HG02642 (cell line): Measurements from ENCODE around the gene NGF.

ENCODE experiments used
- ATAC-seq: cut with Tn5 transposase; IDR thresholded peaks from one replicate; pipeline ENCODE4 v1.9.1; 2021; ENCODE audit warnings: mild to moderate bottlenecking; ENCODE audit not compliant: unreplicated experiment, poor library complexity

NGF gene

GRCh38 chr1:115337276-115337632 lies 795 bp downstream of the NGF start:
- ATAC-seq = no peak

- ATAC-seq = no peak
These were observed 1.3 kb downstream of the NGF start for GRCh38 chr1:115336741-115337140.

DNA sequence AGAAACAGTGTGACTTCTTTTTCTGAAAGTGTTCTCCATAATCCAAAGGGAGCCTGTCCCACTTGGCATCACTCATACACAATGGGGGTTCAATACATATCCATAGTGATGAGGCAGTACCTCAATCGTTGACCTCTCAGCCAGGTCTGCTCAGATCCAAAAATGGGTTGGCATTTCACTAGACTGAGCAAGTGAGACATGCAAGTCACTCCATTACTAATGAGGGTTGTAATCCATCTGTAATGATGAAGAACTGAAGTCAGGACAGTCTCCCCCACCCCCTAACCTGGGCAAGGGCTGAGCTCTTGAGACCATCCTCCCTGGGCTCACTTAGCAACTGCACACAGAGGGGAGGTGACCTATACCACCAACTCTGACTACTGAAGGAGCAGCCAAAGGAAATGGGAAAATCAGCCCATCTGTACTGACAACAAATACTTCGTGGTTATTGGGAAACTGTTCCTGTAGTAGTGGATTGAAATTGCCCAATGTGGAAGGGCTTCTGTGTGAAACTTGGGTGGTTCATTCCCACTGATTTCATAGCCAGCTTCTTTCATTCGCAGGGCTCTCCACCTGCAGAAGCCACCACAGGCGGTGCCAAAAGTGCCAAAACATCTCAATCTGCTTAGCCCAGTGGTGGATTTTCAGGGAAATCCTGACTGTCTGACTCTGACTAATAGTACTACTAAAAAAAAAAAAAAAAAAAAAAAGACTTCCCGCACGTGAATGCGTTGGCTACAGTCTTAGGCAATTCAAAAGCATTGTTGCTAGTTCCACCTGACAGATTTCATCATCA lies 5.0 kb downstream of the NGF start:
- ATAC-seq = no peak

GRCh38 chr1:115331558-115332331 lies 6.3 kb downstream of the NGF start:
- no peak for ATAC-seq

DNA sequence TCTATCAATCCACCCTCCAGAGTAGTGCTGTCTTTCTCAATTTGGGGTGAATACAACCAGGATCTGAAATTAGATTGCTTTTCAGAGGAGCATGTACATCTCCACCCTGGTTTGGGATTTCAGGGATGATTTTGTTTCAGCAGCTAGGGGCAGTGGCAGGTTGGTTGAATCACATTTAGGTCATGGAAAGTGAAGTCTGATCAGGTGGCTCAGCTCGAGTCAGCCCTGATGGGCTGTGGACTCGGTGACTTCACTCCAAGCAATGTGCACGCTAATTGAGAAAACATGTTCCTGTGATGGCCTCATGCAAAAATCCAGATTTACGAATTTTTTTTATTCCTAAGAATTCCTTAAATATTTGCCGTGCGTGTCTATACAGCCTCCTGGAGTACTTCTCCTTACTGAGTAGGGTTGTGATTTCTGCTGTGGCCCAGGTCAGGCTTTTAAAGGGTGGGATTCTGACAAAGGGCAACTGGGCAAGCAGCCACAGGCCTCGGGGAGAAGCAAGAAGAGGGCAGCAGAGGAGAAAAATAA lies 7.5 kb downstream of the NGF start:
- no peak for ATAC-seq

DNA sequence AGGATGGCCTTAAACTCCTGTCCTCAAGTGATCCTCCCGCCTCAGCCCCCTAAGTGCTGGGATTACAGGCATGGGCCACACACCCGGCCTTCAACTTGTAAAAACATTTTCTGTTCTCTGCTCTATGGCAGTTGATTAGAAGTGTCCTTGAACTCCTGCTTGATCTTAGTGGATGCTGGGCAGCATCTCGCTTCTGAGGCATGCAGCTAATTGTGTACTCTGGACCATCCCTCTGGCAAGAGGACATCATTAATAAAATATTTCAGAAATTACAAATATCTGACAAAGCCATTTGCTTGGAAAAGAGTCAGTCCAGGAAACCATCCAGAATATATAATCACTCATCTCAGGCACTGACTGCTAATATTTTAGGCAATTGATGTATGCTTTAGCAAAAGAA lies 8.1 kb downstream of the NGF start:
- no peak for ATAC-seq

DNA sequence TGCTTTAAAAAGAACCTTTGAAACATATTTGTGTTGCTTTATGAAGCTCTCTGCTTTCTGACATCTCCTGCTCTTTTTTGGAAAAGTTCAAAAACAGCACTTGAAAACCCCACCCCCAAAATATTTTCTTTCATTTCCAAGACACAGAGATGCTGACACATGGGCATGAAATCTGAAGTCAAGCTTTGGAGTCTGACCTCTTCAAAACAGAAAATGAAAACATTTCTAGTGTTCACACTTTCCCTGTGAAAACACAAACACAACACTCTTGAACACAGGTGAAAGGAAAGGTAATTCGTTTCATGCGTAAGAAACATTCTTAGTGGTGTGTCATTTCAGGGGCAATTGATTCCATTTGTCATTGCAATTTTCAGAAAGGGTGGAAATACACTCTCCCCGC lies 10.8 kb downstream of the NGF start:
- ATAC-seq = no peak

- no peak for ATAC-seq
These were observed 11.6 kb downstream of the NGF start for GRCh38 chr1:115326419-115326818.

DNA sequence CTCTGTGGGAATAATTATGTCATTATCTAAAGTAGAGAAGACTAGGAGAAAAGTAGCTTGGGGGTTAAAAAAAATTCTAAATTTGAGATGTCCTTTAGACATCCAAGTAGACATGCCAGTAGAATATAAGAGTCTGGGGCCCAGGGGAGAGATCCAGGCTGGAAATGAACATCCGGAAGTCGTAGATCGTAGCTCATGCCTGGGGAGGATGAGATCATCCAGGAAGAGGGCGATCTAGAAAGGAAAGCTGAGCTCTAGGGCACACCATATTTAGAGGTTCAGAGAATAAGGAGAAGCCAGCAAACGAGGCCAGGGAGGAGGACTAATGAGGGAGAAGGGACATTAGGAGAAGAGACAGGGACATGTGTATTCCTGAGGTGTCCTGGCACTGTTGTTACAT lies 12.2 kb downstream of the NGF start:
- no peak for ATAC-seq

GRCh38 chr1:115324649-115325420 lies 13.2 kb downstream of the NGF start:
- ATAC-seq = no peak

DNA sequence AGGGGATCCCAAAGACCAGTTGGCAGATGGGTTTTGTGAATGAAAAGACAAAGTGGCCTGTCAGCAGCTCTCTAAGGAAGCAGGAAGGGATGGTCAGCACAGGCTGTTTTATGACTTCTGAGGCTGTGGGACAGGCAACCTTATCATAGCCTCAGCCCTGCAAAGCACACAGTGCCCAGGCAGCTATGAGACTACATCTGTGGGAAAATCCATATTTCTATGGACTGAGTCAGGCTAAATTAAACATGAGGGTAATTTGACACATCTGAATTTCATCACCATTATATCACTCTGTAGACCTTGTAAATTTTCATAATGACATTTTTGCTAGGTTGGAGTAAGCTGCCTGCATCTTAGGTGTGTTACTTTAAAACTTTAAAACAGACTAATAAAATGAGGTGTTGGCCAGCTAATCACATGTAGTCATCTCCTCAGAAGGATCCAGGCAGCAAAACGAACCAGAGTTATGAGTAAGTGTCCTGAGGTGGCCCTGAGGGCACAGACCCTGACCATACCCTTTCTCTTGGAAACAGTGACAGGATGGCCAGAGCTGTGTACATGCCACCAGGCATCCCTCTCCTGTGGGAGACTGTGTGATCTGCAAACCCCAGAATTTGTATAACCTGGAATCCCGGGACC lies 14.6 kb downstream of the NGF start:
- ATAC-seq = no peak

DNA sequence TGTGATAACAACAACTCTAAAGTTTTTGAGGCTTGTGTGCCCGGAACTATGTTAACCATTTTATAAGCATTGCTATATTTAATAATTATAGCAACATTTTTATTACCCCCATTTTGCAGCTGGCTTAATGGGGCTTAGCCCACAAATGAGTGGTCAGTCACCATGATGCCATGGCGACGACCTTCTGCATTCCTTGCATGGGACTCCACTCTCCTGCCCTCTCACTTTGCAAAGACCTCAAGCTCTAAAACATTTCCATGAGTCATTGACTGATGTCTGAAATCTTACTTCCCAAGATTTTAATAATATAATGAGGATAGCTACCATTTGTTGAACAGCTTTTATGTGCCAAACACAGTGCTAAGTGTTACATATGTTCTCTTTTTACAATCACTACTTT lies 15.4 kb downstream of the NGF start:
- ATAC-seq = no peak

DNA sequence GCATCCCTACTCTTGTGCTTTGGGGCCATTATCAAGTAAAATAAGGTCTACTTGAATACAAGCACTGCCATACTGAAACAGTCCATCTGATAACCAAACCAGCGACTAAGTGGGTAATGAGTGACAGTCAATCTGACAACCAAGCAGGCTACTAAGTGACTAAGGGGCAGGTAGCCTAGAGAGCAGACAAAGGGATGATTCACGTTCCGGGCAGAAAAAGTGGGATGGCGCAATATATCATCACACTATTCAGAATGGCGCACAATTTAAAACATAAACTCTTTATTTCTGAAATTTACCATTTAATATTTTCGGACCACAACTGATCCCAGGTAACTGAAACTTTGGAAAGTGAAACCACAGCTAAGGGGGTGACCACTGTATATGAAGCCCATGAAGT lies 17.7 kb downstream of the NGF start:
- no peak for ATAC-seq

GRCh38 chr1:115319706-115320105 lies 18.3 kb downstream of the NGF start:
- no peak for ATAC-seq

- ATAC-seq = no peak
These were observed 20.7 kb downstream of the NGF start for GRCh38 chr1:115317101-115318012.

- no peak for ATAC-seq
These were observed 23.3 kb downstream of the NGF start for GRCh38 chr1:115314765-115315164.

GRCh38 chr1:115314092-115314491 lies 24.0 kb downstream of the NGF start:
- ATAC-seq = no peak

- no peak for ATAC-seq
These were observed 24.9 kb downstream of the NGF start for GRCh38 chr1:115313182-115313581.

DNA sequence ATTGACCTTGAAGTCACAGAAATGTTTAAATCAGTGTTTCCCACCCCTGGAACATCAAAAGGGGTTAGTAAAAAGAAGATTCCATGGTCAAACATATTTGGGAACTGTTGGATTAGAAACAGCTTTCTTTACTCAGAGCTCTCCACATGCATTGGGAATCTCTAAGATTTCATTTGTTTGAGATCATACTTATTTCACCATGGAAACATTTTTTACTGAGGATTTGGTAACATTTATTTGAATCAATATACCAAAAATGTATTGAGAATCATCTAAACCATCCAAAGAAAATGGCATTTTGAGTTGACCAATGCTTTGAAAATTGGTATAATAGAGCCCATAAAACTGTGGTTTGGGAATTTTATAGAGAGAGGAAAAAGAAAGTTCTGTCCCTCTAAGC lies 25.3 kb downstream of the NGF start:
- ATAC-seq = no peak
